COLO668 (cell line): ENCODE data around the gene GHITM.
"Not testable (repeated sequence)": the region's sequence is repeated elsewhere in the genome, so short reads cannot be mapped to it uniquely, and the experiment has no call there.

ENCODE experiments used
- DNase-seq: peaks from one replicate; lab custom pipeline; 2025; ENCODE audit not compliant: unreplicated experiment; lab: John Stamatoyannopoulos, UW

Gene GHITM, protein sequence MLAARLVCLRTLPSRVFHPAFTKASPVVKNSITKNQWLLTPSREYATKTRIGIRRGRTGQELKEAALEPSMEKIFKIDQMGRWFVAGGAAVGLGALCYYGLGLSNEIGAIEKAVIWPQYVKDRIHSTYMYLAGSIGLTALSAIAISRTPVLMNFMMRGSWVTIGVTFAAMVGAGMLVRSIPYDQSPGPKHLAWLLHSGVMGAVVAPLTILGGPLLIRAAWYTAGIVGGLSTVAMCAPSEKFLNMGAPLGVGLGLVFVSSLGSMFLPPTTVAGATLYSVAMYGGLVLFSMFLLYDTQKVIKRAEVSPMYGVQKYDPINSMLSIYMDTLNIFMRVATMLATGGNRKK

DNA sequence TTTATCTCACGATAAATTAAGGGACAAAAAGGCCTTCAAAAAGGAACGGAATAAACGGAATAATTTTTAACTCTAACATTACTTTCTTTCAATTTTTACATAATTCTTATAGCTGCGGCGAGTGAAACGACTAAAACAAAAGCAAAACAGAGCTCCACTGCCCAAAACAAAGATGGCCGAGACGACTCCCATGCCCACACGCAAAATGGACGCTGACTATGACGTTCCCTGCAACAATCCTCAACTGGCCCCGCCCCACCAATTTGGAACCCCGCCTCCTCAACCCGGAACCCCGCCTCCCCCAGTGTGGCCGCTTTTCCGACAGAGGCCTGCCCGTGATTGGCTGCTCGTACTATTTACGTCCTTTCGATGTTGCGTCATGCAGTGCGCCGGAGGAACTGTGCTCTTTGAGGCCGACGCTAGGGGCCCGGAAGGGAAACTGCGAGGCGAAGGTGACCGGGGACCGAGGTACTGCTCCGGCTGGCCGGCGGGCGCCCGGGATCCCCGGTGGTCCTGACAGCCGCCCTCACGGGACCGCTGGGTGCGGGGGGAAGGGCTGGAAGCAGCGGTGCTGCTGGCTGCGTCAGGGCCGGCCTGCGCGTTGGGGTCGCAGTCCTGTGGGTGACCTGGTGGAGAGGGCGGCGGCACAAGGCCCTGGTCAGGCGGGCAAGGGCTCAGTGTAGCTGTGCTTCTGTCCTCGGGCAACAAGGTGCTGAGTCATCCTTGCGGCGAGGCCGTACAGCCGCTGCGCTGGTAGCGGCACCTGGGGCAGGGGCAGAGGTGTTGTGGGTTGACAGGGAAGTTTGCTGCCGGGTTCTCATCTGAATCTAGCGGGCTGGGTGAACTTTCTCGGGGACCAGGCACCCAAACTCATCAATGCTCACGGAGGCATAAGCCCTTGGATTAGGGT lies at the start of gene GHITM:
Gene GHITM (plus strand): TSS at position 384 of the 910 bp plus-strand sequence. CDS start 1,992 bp downstream, outside the sequence.
- peak; percentile 93 for DNase-seq

DNA sequence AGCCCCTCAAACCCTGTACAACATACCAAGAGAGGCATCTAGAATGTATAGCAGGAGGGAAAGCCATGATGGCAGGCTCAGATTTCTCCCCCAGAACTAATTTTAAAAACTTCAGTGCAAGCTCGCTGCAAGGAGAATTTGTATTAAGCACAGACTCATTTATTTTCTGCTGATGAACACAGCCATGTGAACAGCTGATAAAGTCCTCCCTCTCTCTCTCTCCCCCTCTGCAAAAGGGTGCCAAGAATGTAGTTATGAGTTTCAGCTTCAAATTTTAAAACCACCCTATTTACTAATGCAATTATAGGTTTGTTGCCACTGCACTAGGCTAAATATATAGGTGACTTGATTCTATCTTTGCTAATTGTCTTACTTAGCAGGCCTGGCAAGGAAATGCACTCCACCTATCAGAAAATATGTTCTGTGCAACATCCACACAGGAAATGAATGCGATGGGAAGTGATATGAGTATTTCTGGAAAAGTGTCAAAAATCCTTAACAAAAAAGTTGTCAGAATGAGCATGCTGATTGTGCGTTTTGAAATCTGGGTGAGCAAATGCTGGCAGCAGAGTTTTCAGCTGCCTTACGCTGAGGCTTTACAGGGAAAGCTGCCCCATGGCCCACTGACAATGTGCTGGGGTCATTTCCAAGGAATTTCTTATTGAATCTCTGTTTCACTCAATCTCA lies 43.4 kb upstream of the GHITM start:
- no peak for DNase-seq

- DNase-seq = no peak
Observed at GRCh38 chr10:84097787-84098353, 41.4 kb upstream of the GHITM start.

GRCh38 chr10:84098667-84099066 lies 40.6 kb upstream of the GHITM start:
- no peak for DNase-seq

DNA sequence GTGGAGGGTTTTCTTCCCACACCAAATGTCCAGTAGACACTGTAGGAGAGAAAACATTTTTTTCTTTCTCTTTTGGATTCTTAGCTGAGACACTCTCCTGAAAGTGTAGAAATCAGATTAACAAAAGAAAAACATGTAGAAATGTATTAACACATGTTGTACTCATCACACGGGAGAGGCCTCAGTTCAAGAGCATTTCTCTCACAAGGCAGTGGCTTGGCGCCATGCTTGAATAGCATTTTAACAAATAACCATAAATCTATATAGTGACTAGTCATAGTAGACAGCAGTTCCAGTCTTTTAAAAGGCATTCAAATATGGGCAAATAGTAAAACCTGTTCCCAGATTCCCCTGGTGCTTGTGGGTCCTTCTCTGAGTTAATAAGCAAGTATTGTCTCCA lies 38.3 kb upstream of the GHITM start:
- DNase-seq = no peak

DNA sequence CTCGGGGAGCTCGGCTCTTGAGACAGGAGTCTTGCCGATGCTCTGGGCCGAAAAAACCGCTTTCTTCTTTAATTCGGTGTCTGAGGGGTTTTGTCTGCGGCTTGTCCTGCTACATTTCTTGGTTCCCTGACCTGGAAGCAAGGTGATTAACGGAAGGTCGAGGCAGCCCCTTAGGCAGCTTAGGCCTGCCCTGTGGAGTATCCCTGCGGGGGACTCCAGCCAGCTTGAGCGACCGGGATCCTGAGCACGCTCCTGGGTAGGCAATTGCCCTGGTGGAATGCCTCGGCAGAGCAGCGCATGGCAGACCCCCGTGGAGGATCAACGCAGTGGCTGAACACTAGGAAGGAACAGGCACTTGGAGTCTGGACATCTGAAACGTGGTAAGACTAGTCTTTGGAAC lies 30.5 kb upstream of the GHITM start:
- DNase-seq = no peak

DNA sequence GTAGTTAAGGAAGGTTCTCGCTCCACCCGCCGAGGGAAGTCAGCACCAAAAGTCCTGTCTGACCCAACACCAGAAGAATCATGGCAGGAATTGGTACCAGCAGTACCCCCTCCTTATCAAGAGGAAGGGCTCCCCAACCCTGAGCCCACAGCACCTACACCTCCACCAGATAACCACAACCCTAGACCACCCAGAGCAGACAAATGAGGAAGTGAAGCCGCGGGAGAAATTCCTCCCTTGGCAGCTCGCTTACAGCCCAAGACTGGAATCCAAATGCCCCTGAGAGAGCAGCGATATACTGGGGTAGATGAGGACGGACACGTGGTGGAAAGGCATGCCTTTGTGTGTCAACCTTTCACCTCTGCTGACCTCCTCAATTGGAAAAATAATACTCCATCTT lies 29.5 kb upstream of the GHITM start:
- not testable (repeated sequence) for DNase-seq

DNA sequence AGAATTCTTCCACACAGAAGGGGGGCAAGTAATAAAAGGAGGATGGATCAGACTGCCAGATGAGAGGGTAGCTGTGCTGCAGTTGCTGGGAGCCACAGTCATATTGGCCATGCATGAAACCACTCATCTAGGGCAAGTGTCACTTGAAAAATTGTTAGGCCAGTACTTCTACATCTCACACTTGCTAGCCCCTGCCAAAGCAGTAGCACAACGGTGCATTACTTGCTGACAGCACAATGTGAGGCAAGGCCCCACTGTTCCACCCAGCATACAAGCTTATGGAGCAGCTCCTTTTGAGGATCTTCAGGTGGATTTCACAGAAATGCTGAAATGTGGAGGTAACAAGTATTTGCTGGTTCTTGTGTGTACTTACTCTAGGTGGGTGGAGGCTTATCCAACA lies 25.8 kb upstream of the GHITM start:
- not testable (repeated sequence) for DNase-seq

- no peak for DNase-seq
Observed at GRCh38 chr10:84114088-84114667, 25.1 kb upstream of the GHITM start.

DNA sequence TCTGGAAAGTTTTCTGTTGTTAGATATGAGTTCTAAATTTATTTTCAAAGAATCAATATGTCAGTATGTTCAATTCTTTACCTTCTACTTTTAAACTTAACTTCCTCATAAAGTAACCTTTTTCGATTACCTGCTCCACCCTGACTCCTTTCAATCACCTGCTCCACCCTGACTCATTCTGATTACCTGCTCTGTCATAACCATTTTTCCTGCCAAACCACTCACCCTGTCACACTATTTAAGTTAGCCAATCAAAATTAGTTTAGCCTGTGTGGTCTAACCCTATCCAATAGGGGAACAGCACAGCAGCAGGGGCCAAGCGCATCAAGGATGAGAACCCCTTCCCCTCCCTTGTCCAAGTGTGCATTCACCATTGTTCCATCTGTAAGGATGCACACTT lies 22.1 kb upstream of the GHITM start:
- not testable (repeated sequence) for DNase-seq

- DNase-seq = no peak
Observed at GRCh38 chr10:84117686-84118394, 21.5 kb upstream of the GHITM start.

DNA sequence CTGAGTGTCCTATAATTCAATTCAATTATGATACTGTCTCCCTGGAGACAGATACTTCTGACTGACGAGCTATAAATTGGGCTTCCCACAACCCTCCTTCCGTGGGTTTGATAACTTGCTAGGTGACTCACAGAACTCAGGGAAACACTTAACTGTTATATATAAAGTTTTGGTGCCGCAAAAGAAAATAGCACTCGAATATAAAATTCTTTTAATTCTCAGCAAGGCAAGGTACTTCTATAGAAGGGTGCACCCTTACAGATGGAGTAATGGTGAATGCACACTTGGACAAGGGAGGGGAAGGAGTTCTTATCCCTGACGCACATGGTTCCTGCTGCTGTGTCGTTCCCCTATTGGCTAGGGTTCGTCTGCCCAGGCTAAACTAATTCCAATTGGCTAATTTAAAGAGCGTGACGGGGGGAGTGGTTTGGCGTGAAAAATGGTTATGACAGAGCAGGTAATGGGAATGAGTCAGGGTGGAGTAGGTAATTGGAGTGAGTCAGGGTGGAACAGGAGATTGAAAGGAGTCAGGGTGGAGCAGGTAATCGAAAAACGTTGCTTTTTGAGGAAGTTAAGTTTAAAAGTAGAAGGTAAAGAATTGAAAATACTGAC lies 20.8 kb upstream of the GHITM start:
- DNase-seq = no peak

DNA sequence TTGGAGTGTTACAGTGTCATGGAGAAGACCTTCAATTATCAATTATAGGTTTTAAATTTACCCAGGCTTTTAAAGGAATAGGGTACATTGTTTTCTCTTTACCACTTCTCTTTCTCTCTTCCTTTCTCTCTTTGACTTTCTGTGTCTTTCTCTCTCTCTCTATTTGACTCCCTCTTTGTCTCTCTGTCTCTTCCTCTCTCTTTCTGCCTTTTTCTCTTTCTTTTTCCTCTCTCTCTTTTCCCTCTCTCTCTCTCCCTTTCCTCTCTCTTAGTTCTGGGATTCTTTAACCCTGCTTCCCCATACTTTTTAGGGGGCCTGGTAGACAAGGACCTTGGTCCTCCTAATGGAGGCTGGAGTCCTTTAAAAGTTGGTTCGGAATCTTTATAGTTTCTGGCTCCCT lies 15.9 kb upstream of the GHITM start:
- no peak for DNase-seq

DNA sequence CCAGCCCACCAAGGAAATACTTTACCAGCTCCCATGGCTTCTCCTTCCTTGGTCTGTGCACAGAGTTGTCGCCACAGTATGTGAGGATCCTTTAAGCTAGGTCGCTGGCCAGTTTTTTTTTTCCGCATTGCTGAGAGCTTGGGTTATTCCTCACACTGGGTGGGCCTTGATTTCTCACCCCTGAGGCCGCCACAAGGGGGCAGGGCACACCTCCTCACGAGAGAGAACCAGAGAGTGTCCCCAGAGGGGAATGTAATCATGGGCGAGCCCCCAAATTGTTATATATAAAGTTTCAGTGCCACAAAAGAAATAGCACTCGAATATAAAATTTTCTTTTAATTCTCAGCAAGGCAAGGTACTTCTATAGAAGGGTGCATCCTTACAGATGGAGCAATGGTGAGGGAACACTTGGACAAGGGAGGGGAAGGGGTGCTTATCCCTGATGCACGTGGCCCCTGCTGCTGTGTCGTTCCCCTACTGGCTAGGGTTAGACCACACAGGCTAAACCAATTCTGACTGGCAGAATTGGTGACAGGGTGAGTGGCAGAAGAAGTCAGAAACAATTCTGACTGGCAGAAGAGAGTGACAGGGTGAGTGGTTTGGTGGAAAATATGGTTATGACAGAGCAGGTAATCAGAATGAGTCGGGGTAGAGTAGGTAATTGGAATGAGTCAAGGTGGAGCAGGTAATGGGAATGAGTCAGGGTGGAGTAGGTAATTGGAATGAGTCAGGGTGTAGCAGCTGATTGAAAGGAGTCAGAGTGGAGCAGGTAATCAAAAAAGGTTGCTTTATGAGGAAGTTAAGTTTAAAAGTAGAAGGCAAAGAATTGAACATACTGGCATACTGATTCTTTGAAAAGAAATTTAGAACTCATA lies 13.2 kb upstream of the GHITM start:
- not testable (repeated sequence) for DNase-seq

DNA sequence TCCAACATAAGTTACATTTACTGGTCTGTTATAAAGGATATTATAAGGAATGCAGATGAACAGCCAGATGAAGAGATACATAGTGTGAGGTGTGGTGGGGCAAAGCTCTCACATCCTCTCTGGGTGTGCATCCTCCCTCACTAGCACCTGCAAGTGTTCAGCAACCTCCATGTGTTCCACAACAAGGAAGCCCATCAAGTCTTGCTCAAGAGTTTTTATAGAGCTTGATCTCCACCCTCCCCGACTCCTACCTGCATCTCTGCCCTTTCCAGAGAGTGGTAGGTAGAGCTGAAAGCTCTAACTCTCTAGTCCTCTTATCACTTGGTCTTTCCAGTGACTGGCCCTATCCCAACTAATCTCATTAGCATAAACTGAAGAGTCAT lies 12.5 kb upstream of the GHITM start:
- no peak for DNase-seq

DNA sequence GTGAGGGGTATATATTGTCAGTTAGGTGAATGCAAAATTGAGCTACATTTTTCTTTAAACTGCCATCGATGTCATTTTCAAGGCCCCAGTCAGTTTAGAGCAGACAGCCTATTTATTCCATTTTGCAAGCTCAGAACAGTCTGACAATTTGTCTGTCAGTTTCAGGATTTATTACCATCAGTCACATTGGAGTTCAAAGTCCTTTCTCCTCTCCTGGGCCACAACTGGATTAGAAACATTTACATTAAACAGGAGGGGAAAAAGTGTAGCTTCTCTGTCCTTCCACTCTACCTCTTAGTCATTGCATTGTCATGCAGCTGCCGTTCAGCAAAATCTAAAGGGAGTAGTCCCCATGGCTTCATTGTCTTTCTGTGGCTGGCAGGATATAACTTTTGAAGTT lies 3.5 kb upstream of the GHITM start:
- DNase-seq = no peak

DNA sequence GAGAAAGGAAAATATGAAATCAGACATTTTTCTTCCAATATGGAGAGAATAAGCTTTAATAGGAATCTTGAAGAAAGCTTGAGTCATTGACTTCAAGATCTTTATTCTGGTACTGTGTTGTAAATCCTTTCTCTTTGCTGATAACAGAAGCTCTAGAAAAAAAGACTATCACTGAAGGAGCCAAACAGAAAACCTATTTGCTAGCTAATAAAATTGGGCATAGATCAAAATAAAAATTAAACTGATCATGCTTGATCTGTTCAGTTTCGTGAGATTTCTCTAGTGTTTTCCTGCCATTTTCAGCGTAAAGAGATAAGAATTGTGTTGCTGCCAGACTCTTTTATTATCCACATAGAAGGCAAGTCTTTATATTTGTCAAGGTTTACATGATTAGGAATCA lies 1.5 kb upstream of the GHITM start:
- DNase-seq = no peak

- DNase-seq = no peak
Observed at GRCh38 chr10:84138478-84139125, 707 bp upstream of the GHITM start.

GRCh38 chr10:84140036-84140379 lies 699 bp downstream of the GHITM start:
- no peak for DNase-seq
